HEK293T (cell line): ENCODE measurements around the gene CPNE8.

Experiments
- CTCF ChIA-PET: fragments of 350-600 bp; formaldehyde crosslinking; extraction: SDS; loops from one replicate; lab custom pipeline; 2021; ENCODE audit warnings: antibody characterized with exemption, inconsistent platforms; lab: Yijun Ruan, JAX
- POLR2A ChIA-PET: fragments of 350-600 bp; formaldehyde crosslinking; extraction: SDS; loops from one replicate; lab custom pipeline; 2020; ENCODE audit warnings: antibody characterized with exemption, inconsistent platforms; lab: Yijun Ruan, JAX
- DNase-seq: peaks from one replicate; pipeline ENCODE4 v3.0.0; 2012; ENCODE audit warnings: mixed read lengths; ENCODE audit errors: extremely low spot score
- ARNT ChIP-seq: fragments of 450-650 bp; IDR thresholded peaks from 2 replicates; pipeline ENCODE4 v1.6.1; 2017; ENCODE audit warnings: mild to moderate bottlenecking
- BHLHE40 ChIP-seq: fragments of 450-650 bp; IDR thresholded peaks from 2 replicates; pipeline ENCODE4 v1.6.1; 2016; ENCODE audit warnings: mild to moderate bottlenecking, moderate library complexity, borderline replicate concordance
- CTBP1 ChIP-seq: fragments of 450-650 bp; IDR thresholded peaks from 2 replicates; pipeline ENCODE4 v1.6.1; 2016; ENCODE audit warnings: borderline replicate concordance
- ELF4 ChIP-seq: fragments of 450-650 bp; IDR thresholded peaks from 2 replicates; pipeline ENCODE4 v1.6.1; 2017; ENCODE audit warnings: antibody characterized with exemption
- FOXA1 ChIP-seq: fragments of 450-650 bp; IDR thresholded peaks from 2 replicates; pipeline ENCODE4 v1.6.1; 2016; ENCODE audit warnings: mild to moderate bottlenecking
- FOXK2 ChIP-seq: fragments of 450-650 bp; IDR thresholded peaks from 2 replicates; pipeline ENCODE4 v1.6.1; 2016; ENCODE audit warnings: mild to moderate bottlenecking
- FOXM1 ChIP-seq: fragments of 450-650 bp; IDR thresholded peaks from 2 replicates; pipeline ENCODE4 v1.6.1; 2017; ENCODE audit warnings: mild to moderate bottlenecking, borderline replicate concordance
- HDGF ChIP-seq: fragments of 450-650 bp; IDR thresholded peaks from 2 replicates; pipeline ENCODE4 v1.6.1; 2017; ENCODE audit warnings: antibody characterized with exemption, borderline replicate concordance
- L3MBTL2 ChIP-seq: fragments of 450-650 bp; conservative IDR thresholded peaks from 2 replicates; pipeline ENCODE4 v1.6.1; 2016; ENCODE audit warnings: mild to moderate bottlenecking
- LEF1 ChIP-seq: fragments of 450-650 bp; IDR thresholded peaks from 2 replicates; pipeline ENCODE4 v1.6.1; 2017; ENCODE audit warnings: mild to moderate bottlenecking, borderline replicate concordance
- NFRKB ChIP-seq: fragments of 450-650 bp; IDR thresholded peaks from 2 replicates; pipeline ENCODE4 v1.6.1; 2016; ENCODE audit warnings: mild to moderate bottlenecking, moderate library complexity
- SP1 ChIP-seq: fragments of 450-650 bp; IDR thresholded peaks from 2 replicates; pipeline ENCODE4 v1.6.1; 2017
- SUZ12 ChIP-seq: fragments of 450-650 bp; IDR thresholded peaks from 2 replicates; pipeline ENCODE4 v1.6.1; 2016; ENCODE audit warnings: mild to moderate bottlenecking
- TARDBP ChIP-seq: fragments of 450-650 bp; IDR thresholded peaks from 2 replicates; pipeline ENCODE4 v1.6.1; 2016
- ZNF384 ChIP-seq: fragments of 450-650 bp; IDR thresholded peaks from 2 replicates; pipeline ENCODE4 v1.6.1; 2016
- TF ChIP-seq, protein P1 (sequence below): fragments of 450-650 bp; IDR thresholded peaks from 2 replicates; pipeline ENCODE4 v1.6.1; 2016

The CPNE8 gene

DNA sequence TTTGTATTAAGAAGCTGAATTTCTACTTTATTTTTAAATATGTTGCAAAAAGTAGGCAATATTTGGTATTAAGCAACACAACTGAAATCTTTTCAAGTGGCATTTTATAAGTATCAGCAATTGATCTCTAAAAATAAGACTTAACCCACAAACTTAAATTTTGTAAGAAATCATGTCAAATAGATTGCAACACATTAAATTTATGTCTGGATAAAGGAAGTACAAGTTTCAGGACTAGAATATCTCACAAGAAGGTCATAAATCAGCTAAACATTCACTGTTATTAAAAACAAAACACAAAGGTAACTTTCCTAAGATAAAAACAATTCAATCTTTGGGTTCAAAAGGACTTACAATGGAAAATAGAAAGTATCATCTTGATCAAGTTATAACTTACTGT, 32.8 kb downstream of the CPNE8 start:
- DNase-seq = no peak
- ChIA-PET CTCF (no interaction called here), POLR2A (interaction anchor here (1.4 kb wide), 1 partner anchor 33 kb away, joined by 3 read pairs; the partner anchor contains the start of gene CPNE8)
- TF ChIP-seq SUZ12 = no peak
- TF ChIP-seq L3MBTL2 = no peak
- TF ChIP-seq ELF4 = no peak
- no peak for TF ChIP-seq CTBP1
- no peak for TF ChIP-seq HDGF
- no peak for TF ChIP-seq ZNF384

DNA sequence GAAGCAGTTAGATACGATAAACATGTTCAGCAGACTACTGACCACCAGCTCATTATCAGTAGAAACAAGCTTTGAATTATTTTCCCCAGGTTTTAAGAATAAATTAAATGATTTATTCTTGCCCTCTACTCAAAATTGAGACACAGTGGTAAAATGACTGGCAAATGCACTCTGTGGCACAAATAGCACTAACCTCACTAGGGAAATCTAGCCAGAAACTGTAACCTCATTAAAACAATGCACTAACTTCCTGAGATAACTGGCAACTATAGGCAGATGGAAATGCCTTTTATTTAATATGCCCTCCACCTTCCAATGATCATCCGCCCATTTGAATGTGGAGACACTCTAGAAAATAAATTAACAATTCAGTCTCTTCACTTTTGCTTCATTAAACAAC, 33.2 kb downstream of the CPNE8 start:
- POLR2A ChIA-PET = interaction anchor here (1.4 kb wide), 1 partner anchor 33 kb away, joined by 3 read pairs; the partner anchor contains the start of gene CPNE8
- no peak for DNase-seq
- CTCF ChIA-PET = no interaction called here
- TF ChIP-seq SP1 = no peak
- no peak for TF ChIP-seq ARNT
- no peak for TF ChIP-seq ZNF384
- TF ChIP-seq HDGF = no peak
- no peak for TF ChIP-seq SUZ12
- TF ChIP-seq FOXA1 = no peak
- no peak for TF ChIP-seq FOXK2
- TF ChIP-seq CTBP1 = no peak
- no peak for TF ChIP-seq L3MBTL2
- TF ChIP-seq LEF1 = no peak

DNA sequence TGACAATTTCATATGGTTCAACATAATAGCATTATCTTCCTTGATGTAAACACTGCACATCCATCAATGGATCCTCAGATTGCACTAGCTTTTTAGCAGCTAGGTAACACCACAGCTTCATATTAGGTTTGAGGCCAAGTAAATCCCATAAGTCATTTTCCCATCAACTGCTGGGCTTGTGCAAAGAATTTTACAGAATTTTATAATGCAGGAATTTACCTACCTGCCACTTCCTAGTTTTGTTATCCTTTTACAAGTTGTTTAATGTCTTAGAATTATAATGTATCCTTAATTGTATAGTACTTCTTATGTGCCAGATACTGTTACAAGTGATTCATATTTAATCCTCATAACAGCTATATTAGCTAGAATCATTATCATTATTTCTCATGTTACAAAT, 36.4 kb downstream of the CPNE8 start:
- DNase-seq = no peak
- CTCF ChIA-PET = no interaction called here
- no peak for TF ChIP-seq ZNF384
- TF ChIP-seq NFRKB = no peak
- no peak for TF ChIP-seq L3MBTL2
- TF ChIP-seq FOXA1 = no peak
- TF ChIP-seq TARDBP = no peak
- TF ChIP-seq SUZ12 = no peak
- TF ChIP-seq FOXK2 = no peak
- TF ChIP-seq, protein P1, sequence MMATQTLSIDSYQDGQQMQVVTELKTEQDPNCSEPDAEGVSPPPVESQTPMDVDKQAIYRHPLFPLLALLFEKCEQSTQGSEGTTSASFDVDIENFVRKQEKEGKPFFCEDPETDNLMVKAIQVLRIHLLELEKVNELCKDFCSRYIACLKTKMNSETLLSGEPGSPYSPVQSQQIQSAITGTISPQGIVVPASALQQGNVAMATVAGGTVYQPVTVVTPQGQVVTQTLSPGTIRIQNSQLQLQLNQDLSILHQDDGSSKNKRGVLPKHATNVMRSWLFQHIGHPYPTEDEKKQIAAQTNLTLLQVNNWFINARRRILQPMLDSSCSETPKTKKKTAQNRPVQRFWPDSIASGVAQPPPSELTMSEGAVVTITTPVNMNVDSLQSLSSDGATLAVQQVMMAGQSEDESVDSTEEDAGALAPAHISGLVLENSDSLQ = no peak
- TF ChIP-seq LEF1 = no peak
- no peak for TF ChIP-seq FOXM1
- TF ChIP-seq BHLHE40 = no peak
- no peak for TF ChIP-seq CTBP1
- no peak for TF ChIP-seq SP1
- no peak for TF ChIP-seq ELF4
- no peak for TF ChIP-seq ARNT
- no peak for TF ChIP-seq HDGF
- POLR2A ChIA-PET = no interaction called here

DNA sequence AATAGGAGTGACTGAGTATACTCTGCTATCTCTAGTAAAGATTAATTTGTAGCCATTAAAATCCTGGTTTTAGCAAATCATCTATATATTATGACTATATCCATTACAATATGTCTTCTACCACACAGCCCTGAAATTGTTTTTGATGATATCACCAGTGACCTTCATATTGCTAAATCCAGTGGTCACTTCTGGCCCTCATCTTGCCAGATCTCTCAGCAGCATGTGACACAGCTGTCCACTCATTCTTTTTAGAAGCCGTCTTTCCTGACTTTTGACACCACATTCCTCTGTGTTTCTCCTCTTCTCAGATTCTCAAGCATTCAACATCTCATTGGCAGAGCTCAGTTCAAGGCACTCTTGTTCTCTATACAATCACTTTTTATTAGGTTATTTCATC, 54.9 kb downstream of the CPNE8 start:
- TF ChIP-seq, protein P1 = no peak
- no peak for TF ChIP-seq ARNT
- TF ChIP-seq FOXK2 = no peak
- TF ChIP-seq HDGF = no peak
- no peak for TF ChIP-seq LEF1
- TF ChIP-seq BHLHE40 = no peak
- CTCF ChIA-PET = no interaction called here
- DNase-seq = no peak
- POLR2A ChIA-PET = no interaction called here

DNA sequence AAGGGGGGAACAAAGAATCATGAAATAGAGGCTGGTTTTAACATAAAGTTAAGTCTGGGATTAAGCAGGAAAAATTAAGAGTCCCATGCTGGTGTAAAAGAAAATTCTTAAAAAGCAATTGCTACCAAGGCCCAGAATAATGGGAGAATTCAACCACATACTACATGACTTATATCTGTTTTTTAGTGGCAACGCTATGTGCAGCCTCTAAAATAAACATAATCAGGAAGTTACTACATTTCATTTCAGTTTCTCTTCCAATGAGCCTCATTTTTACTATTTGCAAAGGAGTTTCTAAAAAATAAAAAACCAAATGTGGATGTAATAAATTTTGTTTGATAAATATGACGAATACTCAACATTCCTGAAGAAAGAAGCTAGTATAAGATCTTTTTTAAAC, 58.1 kb downstream of the CPNE8 start:
- ChIA-PET CTCF (no interaction called here), POLR2A (interaction anchor here (1.3 kb wide), 1 partner anchor 58 kb away, joined by 4 read pairs; the partner anchor contains the start of gene CPNE8)
- TF ChIP-seq FOXM1 (no peak), ARNT (no peak), LEF1 (no peak), TARDBP (no peak), CTBP1 (no peak), HDGF (no peak), ZNF384 (no peak), FOXA1 (no peak), L3MBTL2 (no peak), FOXK2 (no peak)
- no peak for DNase-seq

DNA sequence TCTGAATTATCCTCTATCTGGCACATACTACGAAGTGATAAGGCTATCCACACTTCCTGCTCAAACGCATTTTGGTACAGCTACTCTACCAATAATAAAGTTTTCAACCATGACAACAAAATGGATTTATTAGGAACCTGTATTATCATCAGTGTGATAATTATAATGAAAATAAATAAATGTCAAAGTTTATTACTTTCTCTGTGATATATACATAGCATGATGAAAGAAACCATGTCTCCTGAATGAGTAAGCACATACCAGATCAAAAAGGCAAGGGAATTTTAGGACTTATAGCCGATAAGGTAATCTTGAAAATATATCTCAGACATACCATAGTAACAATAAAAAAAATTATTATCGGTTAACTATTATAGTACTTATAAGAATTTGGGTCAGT, 61.1 kb downstream of the CPNE8 start:
- ChIA-PET CTCF (no interaction called here), POLR2A (no interaction called here)
- TF ChIP-seq HDGF (no peak), L3MBTL2 (no peak), ELF4 (no peak), TARDBP (no peak)
- TF ChIP-seq, protein P1 = 0 out of 2 replicates have a peak, but pooled peaks have one; percentile 15
- no peak for DNase-seq
